GM19023 (cell line): ENCODE results near the gene GNG10.

ENCODE experiments used
- ATAC-seq: cut with Tn5 transposase; IDR thresholded peaks from one replicate; pipeline ENCODE4 v1.9.1; 2021; ENCODE audit warnings: mild to moderate bottlenecking, moderate library complexity; ENCODE audit not compliant: unreplicated experiment

Gene GNG10

GRCh38 chr9:111719541-111719940 is 58.1 kb downstream of the GNG10 start:
- ATAC-seq: no peak
